Gastroesophageal sphincter (tissue), 3 donors: ENCODE results near the gene U2AF2.

Source experiments
- POLR2A ChIP-seq, 2 donors: fragments of 450-650 bp; IDR thresholded peaks; one replicate each; pipeline ENCODE4 v1.6.1; 2017; ENCODE audit warnings: antibody characterized with exemption in 2 of 2, mild to moderate bottlenecking in 2 of 2, moderate library complexity in 1 of 2
- TF ChIP-seq, protein P1 (sequence below), 4 experiments: fragments of 200-600 bp in 2 of 4; fragments of 450-650 bp in 2 of 4; sonication (generic) in 1 of 4; IDR thresholded peaks; one replicate each; pipeline ENCODE4 v1.5.1; 2017 to 2019; ENCODE audit warnings: antibody characterized with exemption in 4 of 4, mild to moderate bottlenecking in 2 of 4, moderate library complexity in 2 of 4

DNA sequence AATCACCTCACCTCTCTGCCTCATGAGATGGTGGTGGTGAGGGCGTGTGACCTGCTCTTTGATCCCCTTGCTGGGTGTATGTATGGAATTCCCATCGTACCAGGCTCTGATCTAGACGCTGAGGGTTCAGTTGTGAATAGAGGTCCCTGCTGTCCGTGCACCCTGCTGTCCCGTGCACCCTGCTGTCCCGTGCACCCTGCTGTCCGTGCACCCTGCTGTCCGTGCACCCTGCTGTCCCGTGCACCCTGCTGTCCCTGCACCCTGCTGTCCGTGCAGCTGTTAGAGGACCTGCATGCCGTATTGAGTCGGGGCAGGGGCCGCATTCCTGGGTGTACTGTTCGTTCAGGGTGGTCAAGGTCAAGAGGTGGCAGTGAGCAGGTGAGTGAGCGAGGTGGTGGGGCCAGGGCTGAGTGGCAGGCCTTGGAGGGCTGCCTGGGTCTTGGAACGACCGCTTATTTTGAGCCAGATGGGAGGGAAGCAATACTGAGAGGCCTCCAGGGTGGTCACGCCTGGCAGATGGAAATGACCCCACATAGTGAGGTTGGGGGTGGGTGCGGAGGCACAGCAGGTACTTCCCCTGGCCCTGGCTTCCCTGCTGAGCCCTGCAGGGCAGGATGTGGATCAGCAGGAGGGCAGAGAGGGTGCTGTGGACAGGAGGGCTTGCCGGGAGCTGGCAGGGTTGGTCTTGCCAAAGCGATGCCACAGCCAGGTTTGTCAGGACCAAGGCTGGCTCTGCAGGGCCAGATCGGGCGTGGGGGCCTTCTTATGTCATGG, 15.6 kb downstream of the U2AF2 start:
- TF ChIP-seq, protein P1, sequence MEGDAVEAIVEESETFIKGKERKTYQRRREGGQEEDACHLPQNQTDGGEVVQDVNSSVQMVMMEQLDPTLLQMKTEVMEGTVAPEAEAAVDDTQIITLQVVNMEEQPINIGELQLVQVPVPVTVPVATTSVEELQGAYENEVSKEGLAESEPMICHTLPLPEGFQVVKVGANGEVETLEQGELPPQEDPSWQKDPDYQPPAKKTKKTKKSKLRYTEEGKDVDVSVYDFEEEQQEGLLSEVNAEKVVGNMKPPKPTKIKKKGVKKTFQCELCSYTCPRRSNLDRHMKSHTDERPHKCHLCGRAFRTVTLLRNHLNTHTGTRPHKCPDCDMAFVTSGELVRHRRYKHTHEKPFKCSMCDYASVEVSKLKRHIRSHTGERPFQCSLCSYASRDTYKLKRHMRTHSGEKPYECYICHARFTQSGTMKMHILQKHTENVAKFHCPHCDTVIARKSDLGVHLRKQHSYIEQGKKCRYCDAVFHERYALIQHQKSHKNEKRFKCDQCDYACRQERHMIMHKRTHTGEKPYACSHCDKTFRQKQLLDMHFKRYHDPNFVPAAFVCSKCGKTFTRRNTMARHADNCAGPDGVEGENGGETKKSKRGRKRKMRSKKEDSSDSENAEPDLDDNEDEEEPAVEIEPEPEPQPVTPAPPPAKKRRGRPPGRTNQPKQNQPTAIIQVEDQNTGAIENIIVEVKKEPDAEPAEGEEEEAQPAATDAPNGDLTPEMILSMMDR (IDR thresholded peaks at IDR 0.05), result no peak
- no peak for TF ChIP-seq POLR2A (IDR thresholded peaks at IDR 0.05)
